GM19324 (cell line): ENCODE measurements around the gene HEXD.
"Not testable (repeated sequence)": the region's sequence is repeated elsewhere in the genome, so short reads cannot be mapped to it uniquely, and the experiment has no call there.

Experiments used
- ATAC-seq: cut with Tn5 transposase; IDR thresholded peaks from one replicate; pipeline ENCODE4 v1.9.1; 2021; ENCODE audit warnings: mild to moderate bottlenecking, moderate library complexity; ENCODE audit not compliant: unreplicated experiment, low FRiP score

Gene HEXD

GRCh38 chr17:82382220-82382932 lies 35.8 kb upstream of the HEXD start:
- not testable (repeated sequence) for ATAC-seq

GRCh38 chr17:82382933-82383255 lies 35.3 kb upstream of the HEXD start:
- no peak for ATAC-seq

GRCh38 chr17:82383411-82383810 lies 34.7 kb upstream of the HEXD start:
- no peak for ATAC-seq

- ATAC-seq, result no peak
These were observed 34.0 kb upstream of the HEXD start for GRCh38 chr17:82384051-82384729.

GRCh38 chr17:82384730-82385481 lies 33.2 kb upstream of the HEXD start:
- no peak for ATAC-seq

GRCh38 chr17:82385559-82386254 lies 32.4 kb upstream of the HEXD start:
- ATAC-seq, result no peak

GRCh38 chr17:82386255-82386831 lies 31.8 kb upstream of the HEXD start:
- ATAC-seq, result no peak

- no peak for ATAC-seq
These were observed 31.1 kb upstream of the HEXD start for GRCh38 chr17:82386881-82387704.

- no peak for ATAC-seq
These were observed 30.4 kb upstream of the HEXD start for GRCh38 chr17:82387705-82388106.

GRCh38 chr17:82388223-82388921 lies 29.8 kb upstream of the HEXD start:
- no peak for ATAC-seq

GRCh38 chr17:82388922-82389283 lies 29.2 kb upstream of the HEXD start:
- ATAC-seq, result no peak

- no peak for ATAC-seq
These were observed 28.8 kb upstream of the HEXD start for GRCh38 chr17:82389379-82389778.

GRCh38 chr17:82390015-82390859 lies 27.9 kb upstream of the HEXD start:
- ATAC-seq, result no peak

GRCh38 chr17:82390860-82391435 lies 27.2 kb upstream of the HEXD start:
- ATAC-seq, result no peak

- ATAC-seq, result no peak
These were observed 26.6 kb upstream of the HEXD start for GRCh38 chr17:82391496-82392066.

- ATAC-seq, result no peak
These were observed 25.8 kb upstream of the HEXD start for GRCh38 chr17:82392209-82392920.

- ATAC-seq, result no peak
These were observed 25.2 kb upstream of the HEXD start for GRCh38 chr17:82392941-82393340.
